Right lobe of liver (tissue), 4 donors: ENCODE measurements around the gene TEX19.

ENCODE experiments used
- POLR2A ChIP-seq: fragments of 450-650 bp; IDR thresholded peaks from one replicate; pipeline ENCODE4 v1.6.1; 2017; ENCODE audit warnings: antibody characterized with exemption, mild to moderate bottlenecking
- TF ChIP-seq, protein P1 (sequence below), 4 donors: fragments of 200-600 bp in 3 of 4; fragments of 450-650 bp in 1 of 4; IDR thresholded peaks; one replicate each; pipeline versions ENCODE4 v1.5.1 to v1.8.0; 2016 to 2022; ENCODE audit warnings: antibody characterized with exemption in 4 of 4, mild to moderate bottlenecking in 2 of 4
- donor health status: DM: no; HTN: no; CAD: no.
- donor health status: DM: no; HTN: no; CAD: no.
- donor health status: DM: no; HTN: yes; CAD: no.

- TF ChIP-seq, protein P1, sequence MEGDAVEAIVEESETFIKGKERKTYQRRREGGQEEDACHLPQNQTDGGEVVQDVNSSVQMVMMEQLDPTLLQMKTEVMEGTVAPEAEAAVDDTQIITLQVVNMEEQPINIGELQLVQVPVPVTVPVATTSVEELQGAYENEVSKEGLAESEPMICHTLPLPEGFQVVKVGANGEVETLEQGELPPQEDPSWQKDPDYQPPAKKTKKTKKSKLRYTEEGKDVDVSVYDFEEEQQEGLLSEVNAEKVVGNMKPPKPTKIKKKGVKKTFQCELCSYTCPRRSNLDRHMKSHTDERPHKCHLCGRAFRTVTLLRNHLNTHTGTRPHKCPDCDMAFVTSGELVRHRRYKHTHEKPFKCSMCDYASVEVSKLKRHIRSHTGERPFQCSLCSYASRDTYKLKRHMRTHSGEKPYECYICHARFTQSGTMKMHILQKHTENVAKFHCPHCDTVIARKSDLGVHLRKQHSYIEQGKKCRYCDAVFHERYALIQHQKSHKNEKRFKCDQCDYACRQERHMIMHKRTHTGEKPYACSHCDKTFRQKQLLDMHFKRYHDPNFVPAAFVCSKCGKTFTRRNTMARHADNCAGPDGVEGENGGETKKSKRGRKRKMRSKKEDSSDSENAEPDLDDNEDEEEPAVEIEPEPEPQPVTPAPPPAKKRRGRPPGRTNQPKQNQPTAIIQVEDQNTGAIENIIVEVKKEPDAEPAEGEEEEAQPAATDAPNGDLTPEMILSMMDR (IDR thresholded peaks at IDR 0.05), result no peak
- TF ChIP-seq POLR2A, result no peak
These were observed 10.2 kb upstream of the TEX19 start for GRCh38 chr17:82348866-82349265.
